Tibial nerve (tissue), 4 donors: Measurements from ENCODE around the gene ANKDD1B. TPM values are rescaled to one million over a fixed set of nuclear protein-coding genes. Genes with fewer than 3 reads are reported as not detected.
"Not testable (repeated sequence)": the region's sequence is repeated elsewhere in the genome, so short reads cannot be mapped to it uniquely, and the experiment has no call there.

ENCODE experiments used
- DNase-seq, 2 donors: peaks; one replicate each; pipeline ENCODE4 v3.0.0-alpha.2; 2019; ENCODE audit warnings: low spot score in 2 of 2
- H3K27ac ChIP-seq, 4 donors: fragments of 200-600 bp; sonication (generic) in 3 of 4; one replicate each; pipeline ENCODE4 v1.5.1; 2017 to 2019; ENCODE audit warnings: mild to moderate bottlenecking in 1 of 4
- H3K27me3 ChIP-seq, 2 donors: fragments of 200-600 bp; sonication (generic) in 1 of 2; one replicate each; pipeline versions ENCODE4 v1.5.1 to v1.6.0; 2017 to 2019
- H3K36me3 ChIP-seq, 3 donors: fragments of 200-600 bp; sonication (generic); one replicate each; pipeline ENCODE4 v1.5.1; 2018 to 2019
- H3K4me1 ChIP-seq, 4 donors: fragments of 200-600 bp; sonication (generic) in 3 of 4; one replicate each; pipeline ENCODE4 v1.5.1; 2017 to 2019
- H3K4me3 ChIP-seq, 4 donors: fragments of 200-600 bp; sonication (generic) in 3 of 4; one replicate each; pipeline ENCODE4 v1.5.1; 2017 to 2019; ENCODE audit warnings: mild to moderate bottlenecking in 1 of 4, moderate library complexity in 1 of 4
- H3K9me3 ChIP-seq, 4 donors: fragments of 200-600 bp; sonication (generic) in 3 of 4; one replicate each; pipeline ENCODE4 v1.5.1; 2017 to 2019
- CTCF ChIP-seq, 5 experiments: fragments of 200-600 bp in 3 of 5; fragments of 450-650 bp in 2 of 5; sonication (generic) in 3 of 5; IDR thresholded peaks; one replicate each; pipeline ENCODE4 v1.5.1; 2016 to 2019; ENCODE audit warnings: antibody characterized with exemption in 5 of 5, mild to moderate bottlenecking in 3 of 5, moderate library complexity in 2 of 5
- EP300 ChIP-seq, 2 donors: sonication (generic); formaldehyde crosslinking; IDR thresholded peaks; one replicate each; pipeline ENCODE4 v1.6.1; 2017; ENCODE audit warnings: antibody characterized with exemption in 2 of 2, mild to moderate bottlenecking in 1 of 2
- POLR2A ChIP-seq, 2 donors: fragments of 450-650 bp; IDR thresholded peaks; one replicate each; pipeline ENCODE4 v1.6.1; 2017; ENCODE audit warnings: antibody characterized with exemption in 2 of 2, mild to moderate bottlenecking in 2 of 2, moderate library complexity in 2 of 2
- WGBS, 2 donors: methylation state at CpG; one replicate each; pipeline ENCODE4 v1.1.5; 2018; 5-methylcytosine and 5-hydroxymethylcytosine counted together
- total RNA-seq, 4 donors: library from RNA; depleted of rRNA; stranded (reverse); fragments of >200 nt; gene quantifications; one replicate each; pipeline ENCODE4 v1.1.0, GENCODE V29; 2016

Gene ANKDD1B
- total RNA-seq, 4 donors from 2014 or later = 0.63 to 3.9 (median 1.3) TPM

DNA sequence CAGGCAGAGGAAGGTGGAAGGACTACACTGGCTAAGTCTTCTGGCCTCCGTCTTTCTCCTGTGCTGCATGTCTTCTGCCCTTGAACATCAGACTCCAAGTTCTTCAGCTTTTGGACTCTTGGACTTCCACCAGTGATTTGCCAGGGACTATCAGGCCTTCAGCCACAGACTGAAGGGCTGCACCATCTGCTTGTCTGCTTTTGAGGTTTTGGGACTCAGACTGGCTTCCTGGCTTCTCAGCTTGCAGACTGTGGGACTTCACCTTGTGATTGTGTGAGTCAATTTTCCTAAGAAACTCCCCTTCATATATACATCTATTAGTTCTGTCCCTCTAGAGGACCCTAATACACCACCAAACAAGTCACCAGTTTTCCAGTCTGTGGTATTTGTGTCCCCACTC is 9.7 kb upstream of the ANKDD1B start:
- H3K36me3 ChIP-seq = peaks cover 0 to 49% (median 0%) of the 10 kb centered on the region in 3 donors
- H3K9me3 ChIP-seq = no peaks in the 10 kb centered on the region
- 91 to 100% methylated on average over 1 of the region's 1 CpG for WGBS, 2 donors

DNA sequence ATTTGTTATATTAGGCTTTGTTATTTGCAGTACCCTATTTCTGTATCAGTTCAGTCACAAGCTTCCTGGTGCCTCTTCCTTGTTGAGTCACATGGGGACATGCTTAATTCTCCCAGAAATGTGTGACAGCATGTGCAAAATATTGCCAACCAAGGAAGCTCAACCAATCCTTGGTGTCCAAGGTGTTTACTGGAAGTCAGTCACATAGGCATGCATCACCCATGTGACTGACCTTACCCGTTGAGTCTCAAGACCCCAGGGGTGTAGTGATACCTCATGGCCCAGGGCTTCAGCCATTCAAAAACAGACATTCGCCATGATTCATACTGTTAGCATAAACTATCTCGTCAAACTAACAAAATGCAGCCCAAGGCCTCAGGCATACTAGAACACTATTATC is 9.3 kb upstream of the ANKDD1B start:
- H3K9me3 ChIP-seq = no peaks in the 10 kb centered on the region
- no peak overlapping the region for H3K27ac ChIP-seq
- WGBS, 2 donors = 96 to 98% methylated on average over 3 of the region's 3 CpGs
- no peak overlapping the region for H3K4me3 ChIP-seq
- no peaks in the 10 kb centered on the region for H3K27me3 ChIP-seq
- no peaks in the 10 kb centered on the region for H3K4me1 ChIP-seq
- TF ChIP-seq POLR2A (IDR thresholded peaks at IDR 0.05) (no peak), EP300 (IDR thresholded peaks at IDR 0.05) (no peak)
- H3K36me3 ChIP-seq = peaks cover 0 to 45% (median 0%) of the 10 kb centered on the region in 3 donors
- DNase-seq = no peak

More for the DNA sequence above, 9.7 kb upstream of the ANKDD1B start:
- Histone ChIP-seq H3K27ac (no peak overlapping the region), H3K4me3 (no peak overlapping the region), H3K4me1 (no peaks in the 10 kb centered on the region), H3K27me3 (no peaks in the 10 kb centered on the region)
- no peak for DNase-seq
- TF ChIP-seq CTCF (IDR thresholded peaks at IDR 0.05) (no peak), POLR2A (IDR thresholded peaks at IDR 0.05) (no peak), EP300 (IDR thresholded peaks at IDR 0.05) (no peak)

DNA sequence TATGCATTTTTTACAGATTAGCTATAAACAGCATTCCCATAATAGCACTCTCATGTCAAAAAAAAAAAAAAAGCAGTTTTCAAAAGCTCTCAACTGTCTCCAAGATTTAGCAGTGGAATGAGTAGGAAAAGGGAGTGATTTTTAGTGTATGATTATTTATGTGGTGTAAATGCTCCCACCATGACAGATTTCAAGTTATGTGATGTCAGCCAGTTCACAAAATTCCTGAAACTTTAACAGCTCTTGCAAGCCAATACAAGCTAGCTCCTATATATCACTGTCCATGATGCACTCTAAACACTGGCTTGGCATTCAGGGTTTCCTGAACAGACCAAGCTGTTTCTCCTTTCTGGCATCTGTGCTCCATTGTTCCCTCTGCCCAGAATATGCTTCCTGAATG is 7.9 kb upstream of the ANKDD1B start:
- H3K4me1 ChIP-seq = no peaks in the 10 kb centered on the region
- peaks cover 0 to 45% (median 0%) of the 10 kb centered on the region in 3 donors for H3K36me3 ChIP-seq
- H3K9me3 ChIP-seq = no peaks in the 10 kb centered on the region
- H3K4me3 ChIP-seq = no peak overlapping the region
- H3K27ac ChIP-seq = no peak overlapping the region
- H3K27me3 ChIP-seq = no peaks in the 10 kb centered on the region
- TF ChIP-seq POLR2A (IDR thresholded peaks at IDR 0.05) (no peak), EP300 (IDR thresholded peaks at IDR 0.05) (no peak), CTCF (IDR thresholded peaks at IDR 0.05) (no peak)
- DNase-seq = no peak

GRCh38 chr5:75603821-75604220 is 7.4 kb upstream of the ANKDD1B start:
- no peaks in the 10 kb centered on the region for H3K27me3 ChIP-seq
- no peaks in the 10 kb centered on the region for H3K4me1 ChIP-seq
- TF ChIP-seq EP300 (IDR thresholded peaks at IDR 0.05) = no peak
- no peak for TF ChIP-seq CTCF (IDR thresholded peaks at IDR 0.05)
- TF ChIP-seq POLR2A (IDR thresholded peaks at IDR 0.05) = no peak
- no peak overlapping the region for H3K4me3 ChIP-seq
- no peaks in the 10 kb centered on the region for H3K9me3 ChIP-seq
- 70 to 78% methylated on average over 2 of the region's 2 CpGs for WGBS, 2 donors
- peaks cover 0 to 42% (median 0%) of the 10 kb centered on the region in 3 donors for H3K36me3 ChIP-seq
- no peak overlapping the region for H3K27ac ChIP-seq
- no peak for DNase-seq

DNA sequence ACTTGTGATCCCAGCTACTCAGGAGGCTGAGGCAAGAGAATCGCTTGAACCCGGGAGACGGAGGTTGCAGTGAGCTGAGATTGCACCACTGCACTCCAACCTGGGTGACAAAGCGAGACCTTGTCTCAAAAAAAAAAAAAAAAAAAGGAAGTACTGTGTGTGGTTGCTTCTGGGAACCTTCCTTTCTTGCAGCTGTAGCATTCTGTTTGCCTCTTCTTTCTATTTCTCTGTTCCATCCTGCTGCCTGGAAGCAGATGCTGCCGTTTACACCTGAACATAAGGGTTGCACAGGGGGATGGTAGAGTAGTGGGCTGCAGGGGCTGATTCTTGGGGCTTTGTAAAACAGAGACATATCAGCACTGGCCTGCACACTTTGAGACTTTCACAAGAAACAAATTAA is 3.9 kb upstream of the ANKDD1B start:
- not testable (repeated sequence) for H3K27me3 ChIP-seq, H3K9me3 ChIP-seq, H3K27ac ChIP-seq, DNase-seq, H3K4me3 ChIP-seq
- 88 to 91% methylated on average over 5 of the region's 5 CpGs for WGBS, 2 donors
- peaks cover 0 to 21% (median 0%) of the 10 kb centered on the region in 3 donors for H3K36me3 ChIP-seq
- peaks cover 0 to 15% (median 0%) of the 10 kb centered on the region in 4 donors for H3K4me1 ChIP-seq

DNA sequence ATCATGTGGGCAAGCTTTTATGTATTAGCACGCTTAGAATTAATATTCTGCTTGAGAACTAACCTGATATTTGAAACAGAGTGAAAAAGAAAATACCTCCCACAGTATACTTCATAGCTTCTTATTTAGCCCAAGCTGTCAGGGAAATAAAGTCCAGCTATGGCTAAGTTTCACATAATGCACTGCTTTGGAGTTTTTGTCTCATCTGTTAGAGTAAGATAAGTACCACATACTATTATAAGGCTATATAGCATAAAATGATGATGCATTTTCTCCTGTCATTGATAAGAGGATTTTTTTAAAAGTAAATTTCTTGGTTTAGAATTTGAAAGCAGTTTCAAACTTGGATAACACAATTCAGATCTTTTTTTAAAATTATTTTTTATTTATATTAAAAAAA is 2.4 kb upstream of the ANKDD1B start:
- no peak for DNase-seq
- WGBS, 2 donors = 91 to 95% methylated on average over 1 of the region's 1 CpG
- Histone ChIP-seq H3K9me3 (no peaks in the 10 kb centered on the region), H3K27ac (no peak overlapping the region), H3K36me3 (peaks cover 0 to 9% (median 0%) of the 10 kb centered on the region in 3 donors), H3K4me3 (no peak overlapping the region), H3K4me1 (peaks cover 0 to 16% (median 0%) of the 10 kb centered on the region in 4 donors), H3K27me3 (no peaks in the 10 kb centered on the region)
- TF ChIP-seq CTCF (IDR thresholded peaks at IDR 0.05) = no peak
- TF ChIP-seq POLR2A (IDR thresholded peaks at IDR 0.05) = no peak
- no peak for TF ChIP-seq EP300 (IDR thresholded peaks at IDR 0.05)
